Measurements from ENCODE around the gene TJAP1. TPM values are rescaled to one million over a fixed set of nuclear protein-coding genes. Genes with fewer than 3 reads are reported as not detected.

The TJAP1 gene
- total and polyA plus RNA-seq, 4 donors = 6.3 to 38.7 (median 33.1) TPM

- DNase-seq (no peak), ATAC-seq (ENCODE audit: low FRiP score) (no peak)
- Histone ChIP-seq H3K9me3 (ENCODE audit: control insufficient read depth, low read length) (no peaks in the 10 kb centered on the region), H3K27ac (ENCODE audit: low read depth in 1 of 2, low read length in 2 of 2) (no peak overlapping the region), H3K27me3 (ENCODE audit: control insufficient read depth in 1 of 2, insufficient read depth in 2 of 2, low read length in 1 of 2) (no peaks in the 10 kb centered on the region), H3K4me3 (ENCODE audit: low read length in 2 of 2) (no peak overlapping the region), H3K4me1 (ENCODE audit: control insufficient read depth in 1 of 2, insufficient read depth in 2 of 2, low read length in 2 of 2) (no peaks in the 10 kb centered on the region), H3K36me3 (ENCODE audit: control insufficient read depth in 1 of 2, insufficient read depth in 2 of 2, low read length in 1 of 2) (peaks cover 3 to 11% of the 10 kb centered on the region in 2 donors)
- intact Hi-C loops (cut with DNase I) = loop anchor here (5.0 to 10.0 kb wide), 4 partner anchors 114 to 274 kb away; partner anchors contain the start of gene ZNF318 (in 1 of the 2)
- 62 to 66% methylated on average over 8 of the region's 8 CpGs for WGBS, 2 donors
Measured at GRCh38 chr6:43508481-43509141, 31.2 kb downstream of the TJAP1 start.

GRCh38 chr6:43509142-43509983 lies 32.0 kb downstream of the TJAP1 start:
- no peak for DNase-seq
- H3K27ac ChIP-seq (ENCODE audit: low read depth in 1 of 2, low read length in 2 of 2) = no peak overlapping the region
- intact Hi-C loops (cut with DNase I) = loop anchor here (5.0 to 10.0 kb wide), 4 partner anchors 115 to 275 kb away; partner anchors contain the start of gene ZNF318 (in 1 of the 2)
- peaks cover 3 to 9% of the 10 kb centered on the region in 2 donors for H3K36me3 ChIP-seq (ENCODE audit: control insufficient read depth in 1 of 2, insufficient read depth in 2 of 2, low read length in 1 of 2)
- H3K9me3 ChIP-seq (ENCODE audit: control insufficient read depth, low read length) = no peaks in the 10 kb centered on the region
- no peak for ATAC-seq (ENCODE audit: low FRiP score)
- H3K27me3 ChIP-seq (ENCODE audit: control insufficient read depth in 1 of 2, insufficient read depth in 2 of 2, low read length in 1 of 2) = no peaks in the 10 kb centered on the region
- 4 to 5% methylated on average over 55 to 69 of the region's 69 CpGs for WGBS, 2 donors
- H3K4me3 ChIP-seq (ENCODE audit: low read length in 2 of 2) = peak overlapping the region; percentile 35 to 40
- no peaks in the 10 kb centered on the region for H3K4me1 ChIP-seq (ENCODE audit: control insufficient read depth in 1 of 2, insufficient read depth in 2 of 2, low read length in 2 of 2)

- peak; percentile 92 to 97 for DNase-seq
- intact Hi-C loops (cut with DNase I) = loop anchor here (5.0 to 10.0 kb wide), 4 partner anchors 115 to 275 kb away; partner anchors contain the start of gene ZNF318 (in 1 of the 2)
- peaks cover 3 to 8% of the 10 kb centered on the region in 2 donors for H3K36me3 ChIP-seq (ENCODE audit: control insufficient read depth in 1 of 2, insufficient read depth in 2 of 2, low read length in 1 of 2)
Measured at GRCh38 chr6:43509984-43510826, 32.8 kb downstream of the TJAP1 start, which contains the start of gene LRRC73. LRRC73 (minus strand) TSS chr6:43510346; CDS start chr6:43509785, 561 bp downstream.

GRCh38 chr6:43510827-43511163 lies 33.4 kb downstream of the TJAP1 start:
- Histone ChIP-seq H3K4me1 (ENCODE audit: control insufficient read depth in 1 of 2, insufficient read depth in 2 of 2, low read length in 2 of 2) (no peaks in the 10 kb centered on the region), H3K36me3 (ENCODE audit: control insufficient read depth in 1 of 2, insufficient read depth in 2 of 2, low read length in 1 of 2) (peaks cover 3 to 8% of the 10 kb centered on the region in 2 donors), H3K9me3 (ENCODE audit: control insufficient read depth, low read length) (no peaks in the 10 kb centered on the region), H3K27ac (ENCODE audit: low read depth in 1 of 2, low read length in 2 of 2) (no peak overlapping the region), H3K4me3 (ENCODE audit: low read length in 2 of 2) (no peak overlapping the region), H3K27me3 (ENCODE audit: control insufficient read depth in 1 of 2, insufficient read depth in 2 of 2, low read length in 1 of 2) (no peaks in the 10 kb centered on the region)
- intact Hi-C loops (cut with DNase I) = no loop called here
- ATAC-seq (ENCODE audit: low FRiP score) (no peak), DNase-seq (peak in 1 of 2 donors; percentile 48)
- 80 to 82% methylated on average over 10 of the region's 10 CpGs for WGBS, 2 donors

More at GRCh38 chr6:43509984-43510826, 32.8 kb downstream of the TJAP1 start, which contains the start of gene LRRC73:
- ATAC-seq (ENCODE audit: low FRiP score) = peak; percentile 92
- H3K4me1 ChIP-seq (ENCODE audit: control insufficient read depth in 1 of 2, insufficient read depth in 2 of 2, low read length in 2 of 2) = no peaks in the 10 kb centered on the region
- no peaks in the 10 kb centered on the region for H3K27me3 ChIP-seq (ENCODE audit: control insufficient read depth in 1 of 2, insufficient read depth in 2 of 2, low read length in 1 of 2)
- peak within 1 kb of the TSS; percentile 35 to 40 for H3K4me3 ChIP-seq (ENCODE audit: low read length in 2 of 2)
- WGBS, 2 donors = 4 to 5% methylated on average over 47 to 96 of the region's 96 CpGs
- H3K27ac ChIP-seq (ENCODE audit: low read depth in 1 of 2, low read length in 2 of 2) = no peak within 1 kb of the TSS
- no peaks in the 10 kb centered on the region for H3K9me3 ChIP-seq (ENCODE audit: control insufficient read depth, low read length)

DNA sequence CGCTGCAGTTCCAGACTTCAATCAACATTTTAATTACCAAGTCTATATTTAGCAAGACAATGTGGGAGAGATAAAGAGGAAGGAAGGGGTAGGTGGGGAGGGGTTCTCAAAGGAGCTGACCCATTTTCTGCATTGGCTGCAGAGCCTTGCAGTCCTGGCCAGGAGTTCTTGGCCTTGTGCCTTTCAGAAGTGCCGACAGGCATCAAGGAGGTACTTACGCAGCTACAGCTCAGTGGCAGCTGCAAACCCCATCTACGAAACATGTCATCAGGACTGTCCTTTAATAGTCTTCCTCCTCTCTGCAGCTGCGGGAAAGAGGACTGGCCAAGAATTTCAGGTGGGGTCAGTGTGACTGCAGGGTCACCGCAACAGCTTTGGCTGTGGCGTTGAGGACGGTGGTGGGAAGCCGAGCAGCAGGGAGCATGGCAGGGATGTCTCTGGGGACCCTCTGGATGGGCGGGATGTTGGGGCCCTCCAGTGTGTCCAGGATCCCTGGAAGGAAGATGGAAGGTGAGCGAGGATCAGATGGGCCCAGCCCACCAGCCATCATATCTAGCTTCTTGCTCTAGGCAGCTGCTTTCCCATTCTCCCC lies 34.5 kb downstream of the TJAP1 start:
- ATAC-seq (ENCODE audit: low FRiP score) (no peak), DNase-seq (no peak)
- intact Hi-C loops (cut with DNase I) = no loop called here
- Histone ChIP-seq H3K27ac (ENCODE audit: low read depth in 1 of 2, low read length in 2 of 2) (no peak overlapping the region), H3K27me3 (ENCODE audit: control insufficient read depth in 1 of 2, insufficient read depth in 2 of 2, low read length in 1 of 2) (no peaks in the 10 kb centered on the region), H3K4me1 (ENCODE audit: control insufficient read depth in 1 of 2, insufficient read depth in 2 of 2, low read length in 2 of 2) (no peaks in the 10 kb centered on the region), H3K36me3 (ENCODE audit: control insufficient read depth in 1 of 2, insufficient read depth in 2 of 2, low read length in 1 of 2) (peaks cover 3 to 8% of the 10 kb centered on the region in 2 donors), H3K4me3 (ENCODE audit: low read length in 2 of 2) (no peak overlapping the region), H3K9me3 (ENCODE audit: control insufficient read depth, low read length) (no peaks in the 10 kb centered on the region)
- 70 to 80% methylated on average over 10 to 11 of the region's 11 CpGs for WGBS, 2 donors

GRCh38 chr6:43515808-43516207 lies 38.4 kb downstream of the TJAP1 start:
- no peak for DNase-seq
- Histone ChIP-seq H3K4me3 (ENCODE audit: low read length in 2 of 2) (peak overlapping the region in 1 of 2 donors; percentile 94), H3K36me3 (ENCODE audit: control insufficient read depth in 1 of 2, insufficient read depth in 2 of 2, low read length in 1 of 2) (peaks cover 9 to 10% of the 10 kb centered on the region in 2 donors), H3K9me3 (ENCODE audit: control insufficient read depth, low read length) (no peaks in the 10 kb centered on the region), H3K4me1 (ENCODE audit: control insufficient read depth in 1 of 2, insufficient read depth in 2 of 2, low read length in 2 of 2) (peaks cover 0 to 3% of the 10 kb centered on the region in 2 donors), H3K27me3 (ENCODE audit: control insufficient read depth in 1 of 2, insufficient read depth in 2 of 2, low read length in 1 of 2) (no peaks in the 10 kb centered on the region), H3K27ac (ENCODE audit: low read depth in 1 of 2, low read length in 2 of 2) (no peak overlapping the region)
- WGBS, 2 donors = 74 to 75% methylated on average over 9 of the region's 9 CpGs
- intact Hi-C loops (cut with DNase I) = no loop called here
- ATAC-seq (ENCODE audit: low FRiP score) = no peak

DNA sequence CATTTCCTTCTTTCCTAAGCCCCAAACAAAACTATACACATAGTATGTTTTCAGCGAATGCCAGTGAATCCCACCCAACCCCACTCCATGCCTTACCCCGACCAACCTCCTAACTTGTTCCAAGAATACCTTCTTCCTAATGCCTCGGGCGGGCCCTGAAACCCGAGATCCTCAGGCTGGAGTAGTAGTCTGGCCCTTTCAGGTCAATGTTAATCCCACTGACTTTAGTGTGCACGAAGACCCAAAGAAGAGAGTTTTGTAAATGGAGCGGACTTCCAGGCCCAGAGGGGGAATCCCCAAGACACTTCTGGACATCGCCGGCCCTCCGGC lies 39.0 kb downstream of the TJAP1 start:
- ATAC-seq (ENCODE audit: low FRiP score) (peak; percentile 3), DNase-seq (no peak)
- peak overlapping the region in 1 of 2 donors; percentile 20 for H3K27ac ChIP-seq (ENCODE audit: low read depth in 1 of 2, low read length in 2 of 2)
- H3K36me3 ChIP-seq (ENCODE audit: control insufficient read depth in 1 of 2, insufficient read depth in 2 of 2, low read length in 1 of 2) = peaks cover 12% of the 10 kb centered on the region in 2 donors
- 0 to 1% methylated on average over 10 of the region's 10 CpGs for WGBS, 2 donors
- intact Hi-C loops (cut with DNase I) = no loop called here
- H3K27me3 ChIP-seq (ENCODE audit: control insufficient read depth in 1 of 2, insufficient read depth in 2 of 2, low read length in 1 of 2) = no peaks in the 10 kb centered on the region
- no peaks in the 10 kb centered on the region for H3K9me3 ChIP-seq (ENCODE audit: control insufficient read depth, low read length)
- peak overlapping the region; percentile 94 for H3K4me3 ChIP-seq (ENCODE audit: low read length in 2 of 2)
- H3K4me1 ChIP-seq (ENCODE audit: control insufficient read depth in 1 of 2, insufficient read depth in 2 of 2, low read length in 2 of 2) = peaks cover 0 to 3% of the 10 kb centered on the region in 2 donors
